GM13977 (cell line): ENCODE results near the gene RPS27L.
A peak's percentile ranks its signal among the peaks of the same experiment; 100 is the strongest.

Experiments used
- DNase-seq: peaks from one replicate; pipeline ENCODE4 v3.0.0; 2012; ENCODE audit warnings: low spot score
- CTCF ChIP-seq: IDR thresholded peaks from 2 replicates; pipeline ENCODE4 v1.5.1; 2012; ENCODE audit warnings: mild to moderate bottlenecking, control low read depth; ENCODE audit not compliant: insufficient read depth; ENCODE audit errors: extremely low read depth, missing control alignments
- in situ Hi-C: fragments of 300-500 bp; cut with MboI; formaldehyde crosslinking; loops from one replicate; pipeline ENCODE4 v1.12.0; 2022; ENCODE audit warnings: low sequenced_read_pairs, low pct_unique_long_range_greater_than_20kb, mixed read lengths, inconsistent platforms; ENCODE audit not compliant: unreplicated experiment

The RPS27L gene

DNA sequence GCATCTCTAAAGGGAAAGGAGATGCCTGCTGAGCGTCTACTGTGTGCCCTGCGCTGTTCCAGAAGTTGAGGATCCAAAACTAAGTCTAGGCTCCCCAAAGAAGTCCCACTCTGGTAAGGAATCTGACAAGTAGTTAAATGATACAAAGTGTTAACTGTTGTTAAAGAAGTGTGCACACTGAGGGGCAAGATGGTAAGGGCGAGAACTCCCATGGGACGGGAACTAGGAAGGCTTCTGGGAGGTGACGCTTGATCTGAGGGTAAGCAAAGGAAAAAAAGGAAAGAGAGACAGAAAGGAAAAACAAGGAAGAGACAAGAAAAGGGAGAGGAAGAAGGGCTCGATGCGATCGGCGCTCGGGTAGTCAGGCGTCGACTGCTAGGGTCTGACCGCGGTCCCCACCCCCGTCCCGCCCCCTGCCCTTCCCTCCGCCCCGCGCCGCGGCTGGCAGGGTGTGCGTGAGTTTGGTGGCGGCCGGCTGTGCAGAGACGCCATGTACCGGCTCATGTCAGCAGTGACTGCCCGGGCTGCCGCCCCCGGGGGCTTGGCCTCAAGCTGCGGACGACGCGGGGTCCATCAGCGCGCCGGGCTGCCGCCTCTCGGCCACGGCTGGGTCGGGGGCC is 35.8 kb downstream of the RPS27L start, which contains the start of gene LACTB:
Gene LACTB (plus strand): TSS at position 480 of the 620 bp plus-strand sequence. CDS start 11 bp downstream, at position 491.
- peak; percentile 89 for DNase-seq
- no peak for TF ChIP-seq CTCF
- in situ Hi-C loops: no loop called here

DNA sequence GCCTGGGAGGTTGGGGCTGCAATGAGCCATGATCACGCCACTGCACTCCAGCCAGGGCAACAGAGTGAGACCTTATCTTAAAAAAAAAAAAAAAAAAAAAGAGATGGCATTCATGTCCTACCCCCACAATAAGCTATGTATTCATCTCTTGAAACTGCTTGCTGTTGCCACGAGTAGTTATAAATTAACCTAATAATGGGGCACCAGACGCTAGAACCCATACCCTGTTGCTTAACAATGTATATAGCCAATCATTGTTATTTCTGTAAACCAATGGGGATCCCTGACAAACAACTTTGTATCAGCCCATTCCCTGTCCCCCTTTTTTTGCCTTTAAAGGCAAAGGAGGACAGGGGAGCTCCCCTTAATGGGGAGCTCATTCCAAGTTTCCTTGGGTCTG is 38.4 kb downstream of the RPS27L start:
- in situ Hi-C loops: no loop called here
- TF ChIP-seq CTCF: no peak
- no peak for DNase-seq

DNA sequence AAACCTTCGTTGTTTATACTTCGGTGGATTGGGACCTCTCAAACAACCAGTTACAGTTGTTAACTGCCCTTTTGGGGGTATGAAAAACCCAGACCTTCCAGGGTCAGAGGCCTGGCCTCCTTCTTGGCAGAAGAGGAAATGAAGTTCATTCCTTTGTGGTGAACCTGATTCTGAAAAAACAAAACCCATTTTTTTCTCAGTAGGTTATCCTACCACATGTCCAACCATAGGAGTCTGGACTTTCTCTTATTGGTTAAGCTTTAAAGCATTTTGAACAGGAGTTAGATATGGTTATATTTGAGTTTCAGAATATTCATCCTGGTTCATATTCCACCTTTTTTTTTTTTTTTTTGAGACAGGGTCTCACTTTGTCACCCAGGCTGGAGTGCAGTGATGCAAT is 42.8 kb downstream of the RPS27L start:
- in situ Hi-C loops: no loop called here
- DNase-seq: no peak
- no peak for TF ChIP-seq CTCF

- DNase-seq: no peak
- in situ Hi-C loops: no loop called here
- TF ChIP-seq CTCF: no peak
These were observed 44.4 kb downstream of the RPS27L start for GRCh38 chr15:63112871-63113270.

- in situ Hi-C loops: no loop called here
- TF ChIP-seq CTCF: no peak
- no peak for DNase-seq
These were observed 45.8 kb downstream of the RPS27L start for GRCh38 chr15:63111481-63111880.

DNA sequence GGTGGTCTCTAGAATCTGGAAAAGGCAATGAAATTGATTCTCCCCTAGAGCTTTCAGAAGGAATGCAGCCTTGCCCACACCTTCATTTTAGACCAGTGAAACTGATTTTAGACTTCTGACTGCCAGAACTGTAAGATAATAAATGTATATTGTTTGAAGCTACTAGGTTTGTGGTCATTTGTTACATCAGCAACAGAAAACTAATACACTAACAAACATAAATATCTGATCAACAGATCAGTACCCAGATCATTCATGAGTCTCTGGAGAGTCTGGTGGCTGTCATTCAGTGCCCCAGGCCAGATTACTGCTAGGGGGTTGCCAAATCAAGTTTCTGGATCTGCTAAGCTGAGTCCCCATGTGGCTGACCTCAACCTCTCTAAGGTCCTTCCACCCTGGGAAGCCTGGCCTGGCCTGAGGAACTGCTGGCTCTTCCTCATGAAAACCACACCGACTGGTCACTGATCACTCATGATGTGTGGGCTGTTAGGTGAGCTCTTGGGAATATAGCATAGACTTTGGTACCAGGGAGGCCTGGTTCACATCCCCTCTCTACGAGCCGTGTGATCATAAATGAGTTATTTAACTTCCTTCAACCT is 46.8 kb downstream of the RPS27L start:
- in situ Hi-C loops: no loop called here
- no peak for DNase-seq
- TF ChIP-seq CTCF: no peak
